ENCODE results near the gene ACLY.

Gene ACLY

DNA sequence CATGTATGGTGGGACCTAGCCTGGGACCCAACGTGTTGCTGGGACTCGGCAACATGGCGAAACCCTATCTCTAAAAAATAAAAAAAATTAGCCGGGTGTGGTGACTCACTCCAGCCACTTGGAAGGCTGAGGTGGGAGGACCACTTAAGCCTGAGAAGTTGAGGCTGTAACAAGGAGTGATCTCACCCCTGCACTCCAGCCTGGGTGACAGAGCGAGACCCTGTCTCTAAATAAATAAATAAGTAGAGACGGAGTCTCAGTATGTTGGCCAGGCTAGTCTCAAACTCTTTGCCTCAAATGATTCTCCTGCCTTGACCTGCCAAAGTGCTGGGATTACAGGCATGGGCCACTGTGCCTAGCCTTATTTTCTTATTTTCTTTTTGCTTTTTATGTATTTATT, 37.8 kb upstream of the ACLY start:
- DNase-seq (ENCODE audit: low read depth) = no peak
- H3K4me3 ChIP-seq (ENCODE audit: low read length) = no peak overlapping the region
- TF ChIP-seq, protein P1, sequence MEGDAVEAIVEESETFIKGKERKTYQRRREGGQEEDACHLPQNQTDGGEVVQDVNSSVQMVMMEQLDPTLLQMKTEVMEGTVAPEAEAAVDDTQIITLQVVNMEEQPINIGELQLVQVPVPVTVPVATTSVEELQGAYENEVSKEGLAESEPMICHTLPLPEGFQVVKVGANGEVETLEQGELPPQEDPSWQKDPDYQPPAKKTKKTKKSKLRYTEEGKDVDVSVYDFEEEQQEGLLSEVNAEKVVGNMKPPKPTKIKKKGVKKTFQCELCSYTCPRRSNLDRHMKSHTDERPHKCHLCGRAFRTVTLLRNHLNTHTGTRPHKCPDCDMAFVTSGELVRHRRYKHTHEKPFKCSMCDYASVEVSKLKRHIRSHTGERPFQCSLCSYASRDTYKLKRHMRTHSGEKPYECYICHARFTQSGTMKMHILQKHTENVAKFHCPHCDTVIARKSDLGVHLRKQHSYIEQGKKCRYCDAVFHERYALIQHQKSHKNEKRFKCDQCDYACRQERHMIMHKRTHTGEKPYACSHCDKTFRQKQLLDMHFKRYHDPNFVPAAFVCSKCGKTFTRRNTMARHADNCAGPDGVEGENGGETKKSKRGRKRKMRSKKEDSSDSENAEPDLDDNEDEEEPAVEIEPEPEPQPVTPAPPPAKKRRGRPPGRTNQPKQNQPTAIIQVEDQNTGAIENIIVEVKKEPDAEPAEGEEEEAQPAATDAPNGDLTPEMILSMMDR (conservative IDR thresholded peaks at IDR 0.05; ENCODE audit: low read depth, low read length) = no peak

DNA sequence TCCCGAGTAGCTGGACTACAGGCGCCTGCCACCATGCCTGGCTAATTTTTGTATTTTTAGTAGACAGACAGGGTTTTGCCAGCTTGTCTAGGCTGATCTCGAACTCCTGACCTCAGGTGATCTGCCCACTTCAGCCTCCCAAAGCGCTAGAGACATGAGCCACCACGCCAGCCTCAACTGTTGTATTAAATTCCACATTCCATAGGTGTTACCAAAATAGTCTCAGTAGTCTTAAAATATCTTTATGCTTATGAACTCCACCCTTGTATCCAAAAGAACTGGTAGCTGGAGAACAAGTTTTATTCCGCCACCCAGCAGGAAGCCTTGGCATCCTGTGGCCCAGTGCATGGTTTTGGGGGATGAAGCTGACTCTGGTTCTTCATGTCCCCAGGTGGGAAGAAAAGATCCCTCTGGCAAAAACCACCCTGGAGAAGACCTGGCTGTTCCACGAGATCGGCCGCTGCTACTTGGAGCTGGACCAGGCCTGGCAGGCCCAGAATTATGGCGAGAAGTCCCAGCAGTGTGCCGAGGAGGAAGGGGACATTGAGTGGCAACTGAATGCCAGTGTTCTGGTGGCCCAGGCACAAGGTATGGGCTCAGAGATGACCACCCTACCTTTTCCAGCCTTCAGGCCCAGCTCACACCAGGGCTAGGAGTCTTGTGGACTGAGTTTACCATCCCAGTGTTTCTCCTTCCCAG, 30.2 kb upstream of the ACLY start:
- TF ChIP-seq, protein P1 (conservative IDR thresholded peaks at IDR 0.05; ENCODE audit: low read depth, low read length) = no peak
- no peak overlapping the region for H3K4me3 ChIP-seq (ENCODE audit: low read length)
- no peak for DNase-seq (ENCODE audit: low read depth)

DNA sequence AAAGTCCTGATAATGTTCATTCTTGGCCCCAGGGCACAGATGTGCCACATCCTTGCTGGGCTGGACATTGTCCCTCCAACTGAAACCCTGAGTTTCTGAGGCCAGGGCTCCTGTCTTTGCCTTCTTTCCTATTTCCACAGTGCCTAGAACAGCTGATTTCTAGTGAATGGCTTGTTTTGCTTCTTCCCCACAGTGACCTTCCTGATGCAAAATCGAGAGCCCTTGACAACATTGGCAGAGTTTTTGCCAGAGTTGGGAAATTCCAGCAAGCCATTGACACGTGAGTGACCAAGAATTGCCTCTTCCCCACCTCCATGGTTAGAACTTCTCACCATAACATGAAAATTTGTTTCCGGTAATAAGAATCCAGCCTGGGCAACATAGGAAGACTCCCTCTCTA, 26.2 kb upstream of the ACLY start:
- no peak overlapping the region for H3K4me3 ChIP-seq (ENCODE audit: low read length)
- no peak for DNase-seq (ENCODE audit: low read depth)
- TF ChIP-seq, protein P1 (conservative IDR thresholded peaks at IDR 0.05; ENCODE audit: low read depth, low read length) = no peak

DNA sequence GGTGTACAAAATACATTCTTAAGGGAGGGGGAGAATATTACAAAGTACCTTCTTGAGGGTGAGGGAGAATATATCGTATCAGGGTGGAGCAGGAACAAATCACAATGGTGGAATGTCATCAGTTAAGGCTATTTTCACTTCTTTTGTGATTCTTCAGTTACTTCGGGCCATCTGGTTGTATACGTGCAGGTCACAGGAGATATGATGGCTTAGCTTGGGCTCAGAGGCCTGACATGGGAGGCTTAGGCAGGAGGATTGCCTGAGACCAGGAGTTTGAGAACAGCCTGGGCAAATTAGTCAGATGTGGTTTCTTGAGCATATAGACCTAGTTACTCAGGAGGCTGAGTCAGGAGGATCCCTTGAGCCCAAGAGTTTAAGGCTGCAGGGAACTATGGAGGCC, 24.7 kb upstream of the ACLY start:
- H3K4me3 ChIP-seq (ENCODE audit: low read length) = no peak overlapping the region
- no peak for DNase-seq (ENCODE audit: low read depth)
- TF ChIP-seq, protein P1 (conservative IDR thresholded peaks at IDR 0.05; ENCODE audit: low read depth, low read length) = no peak

DNA sequence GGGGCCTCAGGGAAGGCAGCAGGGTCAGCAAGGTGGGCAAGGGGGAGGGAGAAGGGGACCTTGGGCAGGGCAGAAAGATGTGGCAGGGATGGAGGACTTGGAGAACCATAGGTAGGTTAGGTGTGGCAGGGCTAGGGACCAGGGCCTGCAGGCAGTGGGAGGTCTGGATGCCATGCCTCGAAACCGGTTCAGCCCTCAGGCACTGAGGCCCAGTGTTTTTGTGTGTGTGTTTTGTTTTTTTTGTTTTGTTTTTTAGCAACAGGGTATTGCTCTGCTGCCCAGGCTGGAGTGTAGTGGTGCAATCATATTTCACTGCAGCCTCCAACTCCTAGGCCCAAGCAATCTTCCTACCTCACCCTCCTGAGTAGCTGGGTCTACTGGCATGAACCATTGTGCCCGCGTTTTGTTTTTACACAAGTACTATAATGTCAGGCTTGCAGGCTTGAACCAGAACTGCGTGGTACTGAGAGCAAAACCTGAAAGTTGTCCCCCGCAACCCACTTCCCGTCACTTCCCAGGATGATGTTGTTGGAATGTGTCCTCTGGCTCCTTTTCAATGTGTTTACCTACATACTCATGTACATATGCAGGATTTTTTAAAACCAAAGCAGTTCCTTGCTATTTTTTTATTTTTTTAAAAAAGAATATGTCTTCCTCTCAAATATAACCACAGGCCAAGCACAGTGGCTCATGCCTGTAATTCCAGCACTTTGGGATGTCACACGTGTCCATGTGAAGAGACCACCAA, 24.0 kb upstream of the ACLY start:
- TF ChIP-seq, protein P1 (conservative IDR thresholded peaks at IDR 0.05; ENCODE audit: low read depth, low read length) = no peak
- no peak for DNase-seq (ENCODE audit: low read depth)
- no peak overlapping the region for H3K4me3 ChIP-seq (ENCODE audit: low read length)

DNA sequence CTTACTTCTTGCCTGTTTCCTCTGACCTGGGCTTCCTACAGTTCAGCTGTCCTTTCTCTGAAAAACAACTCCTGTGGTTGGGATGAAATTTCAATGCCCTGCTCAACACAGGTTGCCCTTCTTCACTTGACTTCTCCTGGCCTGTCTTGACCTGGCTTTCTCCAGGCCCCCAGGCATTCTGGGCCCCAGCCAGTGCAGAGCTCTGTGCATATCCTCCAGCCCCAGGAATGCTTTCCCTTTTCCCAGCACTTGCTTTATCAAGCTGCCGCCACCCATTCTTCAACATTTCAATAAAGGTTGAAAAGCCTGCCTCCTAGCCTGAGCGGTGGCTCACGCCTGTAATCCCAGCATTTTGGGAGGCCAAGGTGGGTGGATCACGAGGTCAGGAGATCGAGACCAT, 22.4 kb upstream of the ACLY start:
- TF ChIP-seq, protein P1 (conservative IDR thresholded peaks at IDR 0.05; ENCODE audit: low read depth, low read length) = no peak
- no peak overlapping the region for H3K4me3 ChIP-seq (ENCODE audit: low read length)

DNA sequence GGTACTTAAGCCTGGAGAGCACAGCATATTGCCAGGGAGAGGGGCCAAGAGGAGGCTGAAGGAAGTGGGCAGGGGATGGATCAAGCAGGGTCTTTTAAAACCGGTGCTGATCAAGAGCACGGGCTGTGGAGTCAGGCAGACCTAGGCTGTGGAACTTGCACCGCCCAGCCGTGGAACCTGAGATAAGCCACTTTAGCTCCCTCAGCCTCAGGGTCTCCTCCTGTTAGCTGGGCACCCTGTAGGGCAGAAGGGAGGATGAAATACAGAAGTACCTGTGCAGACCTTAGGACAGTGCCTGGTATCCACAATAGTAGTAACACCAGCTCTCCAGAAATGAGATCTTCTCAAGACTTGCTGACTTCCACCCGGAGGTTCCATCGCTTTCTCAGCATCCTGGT, 20.9 kb upstream of the ACLY start:
- DNase-seq (ENCODE audit: low read depth) = no peak
- TF ChIP-seq, protein P1 (conservative IDR thresholded peaks at IDR 0.05; ENCODE audit: low read depth, low read length) = no peak

More for the DNA sequence above, 22.4 kb upstream of the ACLY start:
- DNase-seq (ENCODE audit: low read depth) = no peak

More for the DNA sequence above, 20.9 kb upstream of the ACLY start:
- H3K4me3 ChIP-seq (ENCODE audit: low read length) = no peak overlapping the region

All from retinal pigment epithelial cell (primary cell).